CD4-positive, alpha-beta T cell treated with Interleukin-17A for 4 hours (primary cell): ENCODE measurements around the gene CHCHD6.
"Not testable (repeated sequence)": the region's sequence is repeated elsewhere in the genome, so short reads cannot be mapped to it uniquely, and the experiment has no call there.

Experiments used
- DNase-seq: peaks from one replicate; pipeline ENCODE4 v3.0.0-alpha.2; 2020; ENCODE audit warnings: mixed read lengths

The CHCHD6 gene

GRCh38 chr3:126770096-126770495, 66.1 kb downstream of the CHCHD6 start:
- no peak for DNase-seq

GRCh38 chr3:126773167-126773566, 69.1 kb downstream of the CHCHD6 start:
- DNase-seq = no peak

DNA sequence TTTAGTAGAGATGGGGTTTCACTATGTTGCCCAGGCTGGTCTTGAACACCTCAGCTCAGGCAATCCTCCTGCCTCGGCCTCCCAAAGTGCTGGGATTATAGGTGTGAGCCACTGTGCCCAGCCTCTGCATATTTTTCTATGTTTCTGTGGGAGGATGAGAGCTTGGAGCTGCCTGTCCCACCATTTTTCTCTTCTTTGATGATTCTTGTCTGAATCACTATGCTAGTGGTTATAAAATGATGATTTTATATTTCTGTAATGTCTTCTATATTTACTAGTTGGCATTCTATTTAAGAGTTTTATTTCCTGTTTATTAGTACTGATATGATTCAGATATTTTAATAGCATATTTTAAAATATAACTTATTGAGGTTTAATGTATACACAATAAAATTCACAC, 69.7 kb downstream of the CHCHD6 start:
- DNase-seq = no peak

GRCh38 chr3:126777366-126777765, 73.3 kb downstream of the CHCHD6 start:
- DNase-seq = no peak

- no peak for DNase-seq
These were observed 76.6 kb downstream of the CHCHD6 start for GRCh38 chr3:126780666-126781065.

GRCh38 chr3:126781406-126781805, 77.4 kb downstream of the CHCHD6 start:
- DNase-seq = no peak

DNA sequence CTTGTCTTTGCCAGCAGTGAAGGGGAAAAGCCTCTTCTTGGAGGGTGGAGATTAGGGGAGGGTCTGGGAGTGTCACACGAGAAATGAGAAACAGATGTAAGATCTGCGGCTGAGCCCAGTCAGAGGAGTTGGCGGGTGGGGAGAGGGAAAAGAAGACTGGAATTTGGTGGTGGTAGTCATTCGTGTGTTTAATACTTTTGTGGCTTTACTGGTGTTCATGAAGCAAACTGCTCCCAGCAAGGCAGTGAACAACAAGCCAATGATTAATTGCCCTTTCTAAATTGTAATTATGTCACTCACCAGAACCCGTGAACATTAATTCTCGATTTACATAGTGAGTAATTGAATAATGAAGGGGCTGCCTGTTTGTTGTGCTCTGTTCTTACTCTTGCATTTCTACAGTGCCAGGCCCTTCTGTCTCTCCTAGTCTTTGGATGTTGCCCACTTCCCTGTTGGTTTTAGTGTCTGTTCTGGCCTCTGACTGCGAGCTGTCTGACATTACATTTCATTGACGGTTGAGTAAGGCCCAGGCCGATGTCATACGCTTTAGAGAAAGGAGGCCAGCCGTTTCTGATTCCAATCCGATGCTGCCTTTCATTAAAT, 78.0 kb downstream of the CHCHD6 start:
- DNase-seq = no peak

- no peak for DNase-seq
These were observed 78.5 kb downstream of the CHCHD6 start for GRCh38 chr3:126782536-126782935.

- DNase-seq = no peak
These were observed 80.2 kb downstream of the CHCHD6 start for GRCh38 chr3:126784254-126784653.

DNA sequence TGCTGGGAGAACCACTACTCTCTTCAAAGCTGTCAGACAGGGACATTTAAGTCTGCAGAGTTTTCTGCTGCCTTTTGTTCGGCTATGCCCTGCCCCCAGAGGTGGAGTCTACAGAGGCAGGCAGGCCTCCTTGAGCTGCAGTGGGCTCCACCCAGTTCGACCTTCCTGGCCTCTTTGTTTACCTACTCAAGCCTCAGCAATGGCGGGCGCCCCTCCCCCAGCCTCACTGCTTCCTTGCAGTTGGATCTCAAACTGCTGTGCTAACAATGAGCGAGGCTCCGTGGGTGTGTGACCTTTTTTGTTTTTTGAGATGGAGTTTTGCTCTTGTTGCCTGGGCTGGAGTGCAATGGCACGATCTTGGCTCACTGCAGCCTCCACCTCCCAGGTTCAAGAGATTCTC, 87.3 kb downstream of the CHCHD6 start:
- DNase-seq = not testable (repeated sequence)

DNA sequence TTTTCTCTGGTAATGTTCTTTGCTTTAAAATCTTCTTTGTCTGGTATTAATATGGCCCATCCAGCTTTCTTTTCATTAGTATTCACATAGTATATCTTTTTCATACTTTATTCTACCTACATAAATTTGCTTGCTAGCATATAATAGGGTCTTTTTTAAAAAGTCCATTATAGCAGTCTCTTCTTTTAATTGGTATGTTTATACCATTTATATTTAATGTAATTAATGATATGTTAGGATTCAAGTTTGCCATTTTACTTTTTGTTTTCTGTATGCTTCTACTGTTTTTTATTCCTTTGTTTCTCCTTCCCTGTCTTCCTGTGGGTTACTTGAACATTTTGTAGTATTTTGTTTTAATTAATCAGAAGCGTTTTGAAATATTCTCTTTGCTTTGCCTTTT, 89.0 kb downstream of the CHCHD6 start:
- no peak for DNase-seq

DNA sequence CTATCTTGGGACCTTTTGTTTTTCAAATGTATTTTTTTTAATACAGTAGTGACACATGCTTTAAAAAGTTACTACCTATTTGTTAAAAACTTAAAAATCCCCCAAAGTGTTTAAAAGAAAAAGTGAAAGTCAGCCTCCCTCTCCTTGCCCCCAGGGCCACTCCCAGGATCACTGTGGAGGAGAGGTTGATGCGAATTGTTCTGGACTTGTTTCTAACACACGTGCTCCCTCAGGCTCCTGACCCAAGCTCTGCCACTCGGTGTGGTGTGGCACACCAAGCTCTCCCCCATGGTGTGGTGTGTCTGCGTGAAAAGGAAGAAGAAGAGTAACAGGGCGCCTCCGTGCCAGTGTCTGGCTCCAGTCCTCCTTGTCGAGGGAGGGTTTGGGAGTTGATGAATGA, 93.5 kb downstream of the CHCHD6 start:
- DNase-seq = no peak

- no peak for DNase-seq
These were observed 94.5 kb downstream of the CHCHD6 start for GRCh38 chr3:126798521-126798920.

- no peak for DNase-seq
These were observed 95.1 kb downstream of the CHCHD6 start for GRCh38 chr3:126799099-126799498.

DNA sequence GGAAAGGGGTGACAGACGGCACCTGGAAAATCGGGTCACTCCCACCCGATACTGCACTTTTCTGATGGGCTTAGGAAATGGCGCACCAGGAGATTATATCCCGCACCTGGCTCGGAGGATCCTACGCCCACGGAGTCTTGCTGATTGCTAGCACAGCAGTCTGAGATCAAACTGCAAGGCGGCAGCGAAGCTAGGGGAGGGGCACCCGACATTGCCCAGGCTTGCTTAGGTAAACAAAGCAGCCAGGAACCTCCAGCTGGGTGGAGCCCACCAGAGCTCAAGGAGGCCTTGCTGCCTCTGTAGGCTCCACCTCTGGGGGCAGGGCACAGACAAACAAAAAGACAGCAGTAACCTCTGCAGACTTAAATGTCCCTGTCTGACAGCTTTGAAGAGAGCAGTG, 97.3 kb downstream of the CHCHD6 start:
- not testable (repeated sequence) for DNase-seq

- no peak for DNase-seq
These were observed 103.8 kb downstream of the CHCHD6 start for GRCh38 chr3:126807795-126808194.

DNA sequence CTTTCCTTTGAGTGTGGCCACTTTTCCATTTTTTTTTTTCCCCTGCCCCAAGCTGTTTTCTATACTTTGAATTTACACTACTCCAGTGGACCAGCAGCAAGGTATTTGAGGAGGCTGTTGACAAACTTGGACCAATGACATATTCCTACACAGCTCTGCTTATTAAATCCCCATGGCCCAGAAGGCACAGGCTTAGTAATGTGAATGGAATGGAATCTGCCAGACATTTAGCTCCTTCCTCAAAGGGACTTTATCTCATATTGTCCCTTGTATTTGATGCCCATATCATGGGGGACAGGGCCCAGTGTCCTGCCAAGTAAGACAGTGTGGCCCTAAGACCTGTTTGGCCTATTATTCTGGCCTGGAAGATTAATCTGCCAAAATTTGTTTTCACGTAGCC, 107.5 kb downstream of the CHCHD6 start:
- no peak for DNase-seq

DNA sequence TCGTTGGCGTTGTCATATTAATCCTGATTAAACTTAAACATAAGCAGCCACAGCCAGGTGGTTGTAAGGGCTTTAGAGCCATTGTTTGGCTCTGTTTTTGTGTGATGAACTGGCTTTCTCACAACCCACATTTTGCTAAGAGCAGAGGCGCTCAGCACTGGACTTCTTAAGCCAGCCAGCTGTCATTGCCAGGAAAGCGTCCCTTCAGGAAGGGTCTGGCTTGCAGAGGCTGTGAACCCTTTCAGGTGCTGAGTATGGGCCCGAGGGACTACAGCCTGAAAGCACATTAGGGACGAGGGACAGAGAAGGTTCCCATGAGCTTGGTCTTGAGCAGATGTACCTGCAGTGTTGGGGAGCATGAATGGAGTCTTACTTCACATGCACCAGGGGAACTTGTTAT, 112.3 kb downstream of the CHCHD6 start:
- DNase-seq = no peak

DNA sequence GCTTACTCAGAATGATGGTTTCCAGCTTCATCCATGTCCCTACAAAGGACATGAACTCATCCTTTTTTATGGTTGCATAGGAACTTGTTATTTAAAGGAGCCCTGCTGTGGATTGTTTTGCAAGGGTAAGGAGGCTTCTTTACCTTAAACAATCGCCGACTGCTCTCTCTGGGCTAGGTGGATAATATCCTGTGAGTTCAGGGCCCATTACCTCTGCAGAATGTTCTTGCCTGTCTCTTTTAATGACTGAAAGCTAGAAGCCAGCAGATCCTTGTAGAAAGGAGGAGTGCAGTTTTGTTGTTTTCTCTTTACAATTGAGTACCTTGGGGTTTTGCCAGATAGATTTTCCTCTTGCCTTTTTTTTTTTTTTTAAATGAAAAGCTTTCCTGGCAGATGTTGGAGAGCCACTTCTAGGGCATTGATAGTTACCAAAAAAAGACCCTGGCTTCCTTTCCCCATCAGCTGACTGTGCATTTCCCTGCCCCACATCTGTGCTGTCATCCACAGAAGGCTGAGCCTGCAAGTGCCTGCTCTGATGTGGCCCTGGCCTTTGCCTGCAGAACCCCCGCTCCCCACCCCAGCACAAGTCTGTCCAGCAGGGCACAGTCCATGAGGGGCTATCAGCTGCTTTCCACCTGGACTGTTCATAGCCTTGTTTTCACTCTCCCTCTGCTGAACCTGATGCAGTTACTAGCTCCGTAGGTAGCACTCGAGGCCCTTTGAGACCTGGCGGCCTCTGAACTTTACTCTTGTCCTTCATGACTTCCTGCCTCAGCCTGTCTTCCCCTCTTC, 113.1 kb downstream of the CHCHD6 start:
- no peak for DNase-seq

DNA sequence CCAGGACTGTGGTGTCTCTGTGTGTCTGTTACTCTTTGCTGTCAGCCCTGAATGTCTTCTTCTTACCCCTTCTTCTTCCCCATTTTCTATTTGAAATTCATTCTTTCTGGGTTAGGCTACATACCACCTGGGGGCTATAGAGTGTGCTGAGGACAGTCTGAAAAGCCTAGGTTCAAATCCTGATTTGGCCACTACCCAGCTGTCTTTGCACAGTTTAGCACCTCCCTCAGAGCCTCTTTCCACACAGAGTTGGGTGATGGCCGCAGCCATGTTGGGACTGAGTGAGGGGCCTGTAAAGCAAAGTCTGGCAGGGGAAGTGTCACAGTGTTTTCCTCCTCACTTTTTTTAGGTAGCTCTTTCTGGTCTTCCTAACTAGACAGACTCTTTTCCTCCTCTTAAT, 113.7 kb downstream of the CHCHD6 start:
- DNase-seq = no peak

DNA sequence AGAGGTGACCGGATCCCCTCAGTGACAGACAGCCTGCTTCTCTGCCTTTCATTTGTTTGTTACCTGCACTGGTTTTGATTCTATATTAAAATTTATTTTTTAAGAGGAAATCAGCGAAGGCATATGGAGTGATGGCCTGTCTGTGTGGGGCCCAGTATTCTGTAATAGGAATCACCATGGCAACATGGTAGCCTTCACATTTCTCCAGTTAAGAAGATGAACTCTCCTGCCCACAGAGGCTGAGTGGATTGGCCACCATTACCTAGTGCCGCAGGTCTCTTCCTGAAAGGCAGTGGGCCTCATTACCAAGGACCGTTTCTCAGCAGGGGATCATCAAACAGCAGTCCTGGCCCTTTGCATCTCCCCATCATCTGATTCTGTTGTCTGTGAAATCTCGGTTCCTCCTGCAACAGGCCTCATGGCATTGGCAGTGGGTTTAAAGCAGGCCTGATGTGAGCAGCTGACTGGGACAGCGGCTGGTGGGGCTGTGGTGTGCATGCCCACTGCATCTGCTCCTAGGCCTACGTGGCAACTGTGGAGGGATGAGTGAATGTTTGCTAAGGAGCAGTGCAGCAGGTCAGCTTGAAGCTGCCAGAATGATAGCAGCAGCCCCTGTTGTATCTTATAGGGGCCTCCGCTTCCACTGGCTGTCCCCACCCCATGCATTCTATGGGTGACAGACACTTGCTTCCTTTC, 114.5 kb downstream of the CHCHD6 start:
- no peak for DNase-seq

DNA sequence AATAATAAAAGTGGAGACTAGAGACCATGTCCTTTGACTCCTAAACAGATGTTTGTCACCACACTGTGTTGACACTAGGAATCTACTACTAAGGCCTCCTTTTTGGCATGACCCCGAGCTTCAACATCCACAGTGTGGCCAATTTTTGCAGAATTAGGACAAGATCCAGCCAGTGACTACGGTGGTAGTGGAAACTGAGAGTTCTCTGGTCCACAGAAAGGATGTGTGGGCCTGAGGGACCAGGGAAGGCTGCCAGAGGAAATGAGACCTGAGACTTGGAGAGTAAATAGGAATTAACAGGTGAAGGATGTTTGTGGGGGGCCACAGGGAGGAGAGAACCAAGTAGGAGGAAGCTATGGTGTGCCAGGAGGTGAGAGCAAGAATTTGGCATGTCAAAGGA, 122.7 kb downstream of the CHCHD6 start:
- no peak for DNase-seq

GRCh38 chr3:126827121-126827520, 123.1 kb downstream of the CHCHD6 start:
- DNase-seq = no peak

DNA sequence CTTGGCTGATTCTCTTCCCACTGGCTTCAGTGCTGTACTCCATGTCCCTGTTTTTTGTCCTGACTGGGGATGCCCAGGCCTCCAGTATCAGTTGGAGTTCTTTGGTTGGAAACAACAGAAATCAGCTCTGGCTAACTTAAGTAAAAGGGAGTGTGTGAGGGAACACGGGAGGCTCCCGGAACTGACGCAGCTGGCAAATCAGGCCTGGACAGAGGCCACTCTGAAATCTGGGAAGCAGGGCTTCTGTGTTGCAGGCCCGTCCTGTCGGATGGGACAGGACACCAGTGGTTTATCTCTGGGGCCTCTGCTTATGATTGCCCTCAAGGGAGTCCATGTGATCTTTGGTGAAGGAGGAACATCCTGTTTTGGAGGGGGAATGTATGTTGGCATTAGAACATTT, 124.3 kb downstream of the CHCHD6 start:
- no peak for DNase-seq
